Liver (tissue), 9 donors: ENCODE data around the gene ARHGEF7. TPM values are rescaled to one million over a fixed set of nuclear protein-coding genes. Genes with fewer than 3 reads are reported as not detected.

ENCODE experiments used
- DNase-seq: peaks from one replicate; pipeline ENCODE4 v3.0.0-alpha.2; 2017; ENCODE audit warnings: low spot score
- H3K27ac ChIP-seq, 2 donors: one replicate each; pipeline ENCODE4 v1.7.0; 2013; ENCODE audit warnings: inconsistent platforms in 2 of 2, low read length in 2 of 2, control low read depth in 1 of 2, low read depth in 1 of 2, mild to moderate bottlenecking in 1 of 2
- H3K27me3 ChIP-seq, 4 donors: one replicate each; pipeline versions ENCODE4 v1.6.1 to v1.7.0; 2013; ENCODE audit warnings: low read length in 3 of 4, inconsistent platforms in 1 of 4, mild to moderate bottlenecking in 1 of 4, moderate library complexity in 1 of 4; ENCODE audit not compliant: control insufficient read depth in 4 of 4, insufficient read depth in 4 of 4
- H3K36me3 ChIP-seq, 4 donors: one replicate each; pipeline versions ENCODE4 v1.6.1 to v1.7.0; 2013; ENCODE audit warnings: low read length in 3 of 4, mild to moderate bottlenecking in 3 of 4, low read depth in 1 of 4, moderate library complexity in 1 of 4; ENCODE audit not compliant: control insufficient read depth in 4 of 4, insufficient read depth in 3 of 4
- H3K4me1 ChIP-seq, 4 donors: one replicate each; pipeline versions ENCODE4 v1.6.1 to v1.7.0; 2013; ENCODE audit warnings: low read length in 3 of 4, mild to moderate bottlenecking in 3 of 4, moderate library complexity in 1 of 4; ENCODE audit not compliant: control insufficient read depth in 4 of 4, insufficient read depth in 4 of 4
- H3K4me3 ChIP-seq, 3 donors: one replicate each; pipeline versions ENCODE4 v1.6.1 to v1.7.0; 2013; ENCODE audit warnings: low read length in 3 of 3, control low read depth in 1 of 3, low read depth in 1 of 3, mild to moderate bottlenecking in 1 of 3
- H3K9ac ChIP-seq, 2 donors: one replicate each; pipeline ENCODE4 v1.7.0; 2013; ENCODE audit warnings: low read length in 2 of 2, mild to moderate bottlenecking in 2 of 2, moderate library complexity in 2 of 2, control low read depth in 1 of 2, low read depth in 1 of 2
- H3K9me3 ChIP-seq, 4 donors: one replicate each; pipeline versions ENCODE4 v1.6.1 to v1.7.0; 2013; ENCODE audit warnings: low read length in 3 of 4; ENCODE audit not compliant: control insufficient read depth in 4 of 4
- ATF3 ChIP-seq: IDR thresholded peaks from 2 replicates; pipeline ENCODE4 v1.6.1; 2016; ENCODE audit warnings: antibody characterized with exemption
- CTCF ChIP-seq: fragments of 150-350 bp; IDR thresholded peaks from 2 replicates; pipeline ENCODE4 v1.5.1; 2017; ENCODE audit warnings: improper control_type of control experiment, low read depth, low read length; ENCODE audit not compliant: missing input control
- EGR1 ChIP-seq, 2 donors: IDR thresholded peaks; 2 replicates each; pipeline ENCODE4 v1.6.1; 2016 to 2018; ENCODE audit warnings: antibody characterized with exemption in 2 of 2, low read depth in 2 of 2
- GABPA ChIP-seq, 2 donors: IDR thresholded peaks in 1 of 2; conservative IDR thresholded peaks in 1 of 2; 2 replicates each; pipeline ENCODE4 v1.6.1; 2016; ENCODE audit warnings: antibody characterized with exemption in 2 of 2, mild to moderate bottlenecking in 1 of 2, moderate library complexity in 1 of 2
- MAX ChIP-seq: IDR thresholded peaks from 2 replicates; pipeline ENCODE4 v1.6.1; 2016; ENCODE audit warnings: antibody characterized with exemption
- RAD21 ChIP-seq, 2 donors: IDR thresholded peaks; 2 replicates each; pipeline ENCODE4 v1.6.1; 2016; ENCODE audit warnings: antibody characterized with exemption in 2 of 2, mild to moderate bottlenecking in 2 of 2
- RXRA ChIP-seq, 2 donors: IDR thresholded peaks; 2 replicates each; pipeline ENCODE4 v1.6.1; 2017 to 2018; ENCODE audit warnings: antibody characterized with exemption in 2 of 2, mild to moderate bottlenecking in 1 of 2
- SP1 ChIP-seq: IDR thresholded peaks from 2 replicates; pipeline ENCODE4 v1.6.1; 2018; ENCODE audit warnings: antibody characterized with exemption, mild to moderate bottlenecking
- TAF1 ChIP-seq: conservative IDR thresholded peaks from 2 replicates; pipeline ENCODE4 v1.6.1; 2016; ENCODE audit warnings: antibody characterized with exemption, mild to moderate bottlenecking
- YY1 ChIP-seq: IDR thresholded peaks from 2 replicates; pipeline ENCODE4 v1.6.1; 2016; ENCODE audit warnings: antibody characterized with exemption, mild to moderate bottlenecking
- WGBS: extraction: QIAGEN DNeasy Blood & Tissue Kit; methylation state at CpG from one replicate; pipeline ENCODE4 v1.1.7; 2013; 5-methylcytosine and 5-hydroxymethylcytosine counted together
- polyA plus RNA-seq, 2 donors: library from polyadenylated mRNA; stranded (reverse) in 1 of 2; unstranded in 1 of 2; fragments of 200-250 nt in 1 of 2; fragments of >200 nt in 1 of 2; fragmentation: Nextera tagmentation in 1 of 2; extraction: Ambion mirVana in 1 of 2; gene quantifications; one replicate each; pipeline versions ENCODE4 v1.2.1 to v1.2.3, GENCODE V29; 2013 to 2015
- total RNA-seq, 2 donors: library from RNA; depleted of rRNA; stranded (reverse); fragments of >200 nt; gene quantifications; one replicate each; pipeline ENCODE4 v1.2.3, GENCODE V29; 2014
- TF ChIP-seq, protein P1 (sequence below): IDR thresholded peaks from 2 replicates; pipeline ENCODE4 v1.6.1; 2016; ENCODE audit warnings: antibody characterized with exemption
- TF ChIP-seq, protein P2 (sequence below): IDR thresholded peaks from 2 replicates; pipeline ENCODE4 v1.6.1; 2016; ENCODE audit warnings: antibody characterized with exemption, mild to moderate bottlenecking
- donor health status: healthy.
- donor health status: healthy.
- donor health status: healthy.
- donor health status: healthy.
- donor health status: healthy.

The ARHGEF7 gene
- total and polyA plus RNA-seq, 4 donors: 10.3 to 37.5 (median 20.1) TPM

DNA sequence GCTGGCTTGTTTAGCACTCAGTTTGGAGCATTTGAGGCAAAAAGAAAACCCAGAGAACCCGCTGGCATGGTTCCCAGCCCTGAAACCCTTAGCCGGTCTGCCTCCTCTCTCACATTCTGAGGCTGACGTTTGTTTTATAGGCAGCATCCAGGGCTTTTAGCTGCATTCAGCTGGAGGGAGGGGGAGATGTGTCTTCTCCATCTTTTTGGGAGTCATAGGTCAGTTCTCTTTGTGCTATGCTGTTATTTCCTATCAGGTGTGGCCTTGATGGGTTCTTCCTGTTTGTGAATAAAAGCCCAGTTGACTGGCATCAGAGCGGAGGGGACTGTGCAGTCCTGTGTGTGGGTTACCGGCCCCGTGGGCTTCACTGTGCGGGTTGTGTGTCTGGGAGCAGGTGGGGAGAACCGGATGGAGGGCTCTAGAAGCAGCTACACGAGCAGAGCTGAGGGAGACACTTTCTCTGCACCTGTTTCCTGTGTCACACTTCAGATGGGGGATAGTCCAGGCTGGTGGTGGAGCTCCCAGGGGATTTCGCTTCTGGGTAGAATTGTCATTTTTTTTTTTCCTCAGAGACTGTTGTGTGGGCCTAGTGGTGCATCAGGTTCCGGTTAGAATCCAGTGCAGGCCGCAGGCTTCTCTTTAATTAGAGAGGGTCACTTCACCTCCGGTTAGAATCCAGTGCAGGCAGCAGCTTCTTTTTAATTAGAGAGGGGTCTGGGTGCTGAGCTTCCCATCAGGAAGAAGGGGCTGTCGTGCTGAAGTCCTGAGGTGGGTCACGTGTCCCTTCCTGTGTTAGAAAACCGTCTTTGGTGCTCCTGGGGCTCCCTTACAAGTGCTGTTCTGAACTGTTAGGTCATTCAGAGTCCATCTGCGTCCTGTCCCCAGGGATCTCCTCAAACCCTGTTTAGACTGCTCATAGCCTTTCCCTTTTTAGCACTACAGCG lies 69.6 kb downstream of the ARHGEF7 start:
- H3K27me3 ChIP-seq: no peaks in the 10 kb centered on the region
- H3K4me3 ChIP-seq: no peak overlapping the region
- H3K27ac ChIP-seq: no peak overlapping the region
- peaks cover 0 to 9% (median 2%) of the 10 kb centered on the region in 4 donors for H3K4me1 ChIP-seq
- H3K36me3 ChIP-seq: no peaks in the 10 kb centered on the region
- H3K9ac ChIP-seq: no peak overlapping the region
- WGBS: 72% methylated on average over 18 of the region's 18 CpGs
- no peak for TF ChIP-seq GABPA (IDR thresholded peaks at IDR 0.05 in 1 of 2, conservative IDR thresholded peaks at IDR 0.05 in 1 of 2)
- no peak for TF ChIP-seq MAX
- no peak for TF ChIP-seq CTCF
- TF ChIP-seq, protein P1, sequence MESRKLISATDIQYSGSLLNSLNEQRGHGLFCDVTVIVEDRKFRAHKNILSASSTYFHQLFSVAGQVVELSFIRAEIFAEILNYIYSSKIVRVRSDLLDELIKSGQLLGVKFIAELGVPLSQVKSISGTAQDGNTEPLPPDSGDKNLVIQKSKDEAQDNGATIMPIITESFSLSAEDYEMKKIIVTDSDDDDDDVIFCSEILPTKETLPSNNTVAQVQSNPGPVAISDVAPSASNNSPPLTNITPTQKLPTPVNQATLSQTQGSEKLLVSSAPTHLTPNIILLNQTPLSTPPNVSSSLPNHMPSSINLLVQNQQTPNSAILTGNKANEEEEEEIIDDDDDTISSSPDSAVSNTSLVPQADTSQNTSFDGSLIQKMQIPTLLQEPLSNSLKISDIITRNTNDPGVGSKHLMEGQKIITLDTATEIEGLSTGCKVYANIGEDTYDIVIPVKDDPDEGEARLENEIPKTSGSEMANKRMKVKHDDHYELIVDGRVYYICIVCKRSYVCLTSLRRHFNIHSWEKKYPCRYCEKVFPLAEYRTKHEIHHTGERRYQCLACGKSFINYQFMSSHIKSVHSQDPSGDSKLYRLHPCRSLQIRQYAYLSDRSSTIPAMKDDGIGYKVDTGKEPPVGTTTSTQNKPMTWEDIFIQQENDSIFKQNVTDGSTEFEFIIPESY: no peak
- no peak for TF ChIP-seq ATF3
- no peak for TF ChIP-seq TAF1
- TF ChIP-seq, protein P2, sequence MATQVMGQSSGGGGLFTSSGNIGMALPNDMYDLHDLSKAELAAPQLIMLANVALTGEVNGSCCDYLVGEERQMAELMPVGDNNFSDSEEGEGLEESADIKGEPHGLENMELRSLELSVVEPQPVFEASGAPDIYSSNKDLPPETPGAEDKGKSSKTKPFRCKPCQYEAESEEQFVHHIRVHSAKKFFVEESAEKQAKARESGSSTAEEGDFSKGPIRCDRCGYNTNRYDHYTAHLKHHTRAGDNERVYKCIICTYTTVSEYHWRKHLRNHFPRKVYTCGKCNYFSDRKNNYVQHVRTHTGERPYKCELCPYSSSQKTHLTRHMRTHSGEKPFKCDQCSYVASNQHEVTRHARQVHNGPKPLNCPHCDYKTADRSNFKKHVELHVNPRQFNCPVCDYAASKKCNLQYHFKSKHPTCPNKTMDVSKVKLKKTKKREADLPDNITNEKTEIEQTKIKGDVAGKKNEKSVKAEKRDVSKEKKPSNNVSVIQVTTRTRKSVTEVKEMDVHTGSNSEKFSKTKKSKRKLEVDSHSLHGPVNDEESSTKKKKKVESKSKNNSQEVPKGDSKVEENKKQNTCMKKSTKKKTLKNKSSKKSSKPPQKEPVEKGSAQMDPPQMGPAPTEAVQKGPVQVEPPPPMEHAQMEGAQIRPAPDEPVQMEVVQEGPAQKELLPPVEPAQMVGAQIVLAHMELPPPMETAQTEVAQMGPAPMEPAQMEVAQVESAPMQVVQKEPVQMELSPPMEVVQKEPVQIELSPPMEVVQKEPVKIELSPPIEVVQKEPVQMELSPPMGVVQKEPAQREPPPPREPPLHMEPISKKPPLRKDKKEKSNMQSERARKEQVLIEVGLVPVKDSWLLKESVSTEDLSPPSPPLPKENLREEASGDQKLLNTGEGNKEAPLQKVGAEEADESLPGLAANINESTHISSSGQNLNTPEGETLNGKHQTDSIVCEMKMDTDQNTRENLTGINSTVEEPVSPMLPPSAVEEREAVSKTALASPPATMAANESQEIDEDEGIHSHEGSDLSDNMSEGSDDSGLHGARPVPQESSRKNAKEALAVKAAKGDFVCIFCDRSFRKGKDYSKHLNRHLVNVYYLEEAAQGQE: no peak
- TF ChIP-seq YY1: no peak
- no peak for DNase-seq
- no peaks in the 10 kb centered on the region for H3K9me3 ChIP-seq

DNA sequence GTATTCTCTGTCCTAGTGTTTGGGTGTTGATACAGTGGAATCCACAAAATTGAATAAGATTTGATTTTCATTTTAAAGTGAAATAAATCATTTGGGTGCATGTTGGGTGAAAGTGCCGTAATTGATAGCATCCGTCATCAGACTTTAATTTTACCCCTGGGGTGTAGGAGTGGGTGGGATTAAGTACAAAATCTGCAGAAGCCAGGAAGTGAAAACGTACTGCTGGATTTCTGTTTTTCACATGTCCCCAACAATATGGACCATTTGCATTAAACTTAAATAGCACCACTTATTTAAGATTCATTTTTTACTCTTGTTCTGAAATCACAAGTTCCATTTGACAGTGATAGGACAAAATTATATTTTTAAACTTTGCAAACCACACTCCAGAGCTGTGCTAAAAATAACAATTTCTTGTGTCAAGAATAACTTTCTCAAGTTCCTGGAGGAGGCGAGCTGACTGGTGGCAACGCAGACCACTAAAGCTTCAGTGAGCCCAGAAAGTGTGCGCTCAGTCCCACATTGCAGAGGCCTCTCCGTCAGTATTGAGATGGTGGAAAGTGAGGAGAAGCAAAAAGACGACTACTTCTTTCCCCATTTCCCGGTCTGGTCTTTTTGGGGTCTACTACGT lies 71.3 kb downstream of the ARHGEF7 start:
- Histone ChIP-seq H3K4me3 (no peak overlapping the region), H3K27me3 (no peaks in the 10 kb centered on the region), H3K27ac (no peak overlapping the region), H3K9ac (no peak overlapping the region), H3K4me1 (peaks cover 0 to 9% (median 2%) of the 10 kb centered on the region in 4 donors), H3K9me3 (no peaks in the 10 kb centered on the region), H3K36me3 (no peaks in the 10 kb centered on the region)
- no peak for DNase-seq
- 93% methylated on average over 10 of the region's 10 CpGs for WGBS
- TF ChIP-seq ATF3 (no peak), CTCF (no peak), EGR1 (IDR thresholded peaks at IDR 0.05; ENCODE audit: low read depth in 2 of 2) (no peak), TAF1 (no peak), GABPA (IDR thresholded peaks at IDR 0.05 in 1 of 2, conservative IDR thresholded peaks at IDR 0.05 in 1 of 2) (no peak), SP1 (no peak), RAD21 (IDR thresholded peaks at IDR 0.05) (no peak), RXRA (IDR thresholded peaks at IDR 0.05) (no peak)
- TF ChIP-seq, protein P1: no peak
